ENCODE results near the gene MYO9B.

Gene MYO9B

DNA sequence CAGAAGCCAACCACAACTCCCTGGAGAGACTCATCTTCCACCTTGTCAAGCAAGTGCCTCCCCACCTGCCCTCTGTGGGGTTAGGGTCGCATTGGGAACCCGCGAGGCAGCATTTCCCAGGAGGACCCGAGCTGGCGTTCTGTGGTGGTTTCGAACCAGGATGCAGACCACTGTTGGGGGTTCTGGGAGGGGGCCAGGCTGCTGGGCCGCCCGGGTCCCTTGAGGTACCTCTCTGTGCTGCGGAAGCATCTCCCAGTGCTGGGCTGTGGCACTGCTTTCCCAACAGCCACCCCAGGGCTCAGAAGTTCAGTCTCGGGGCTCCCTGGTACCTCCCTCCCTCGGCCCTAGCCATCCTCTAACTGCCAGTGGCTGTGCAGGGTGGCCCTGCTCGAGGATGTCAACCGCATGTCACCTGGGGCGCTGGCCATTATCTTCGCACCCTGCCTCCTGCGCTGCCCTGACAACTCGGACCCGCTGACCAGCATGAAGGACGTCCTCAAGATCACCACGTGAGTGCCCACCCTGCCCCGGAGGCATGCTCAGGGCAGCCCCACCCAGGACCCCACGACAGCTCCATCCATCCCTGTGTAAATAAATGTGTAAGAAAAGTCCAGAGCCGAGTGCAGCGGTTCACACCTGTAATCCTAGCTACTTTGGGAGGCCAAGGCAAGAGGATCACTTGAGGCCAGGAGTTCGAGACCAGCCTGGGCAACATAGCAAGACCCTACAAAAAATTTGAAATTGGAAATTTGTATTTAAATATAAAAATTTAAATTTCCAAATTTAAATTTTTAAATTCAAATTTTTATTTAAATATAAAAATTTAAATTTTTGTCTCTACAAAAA lies 131.4 kb downstream of the MYO9B start:
- no peak for DNase-seq (ENCODE audit: low read depth in 2 of 2, low spot score in 1 of 2)

DNA sequence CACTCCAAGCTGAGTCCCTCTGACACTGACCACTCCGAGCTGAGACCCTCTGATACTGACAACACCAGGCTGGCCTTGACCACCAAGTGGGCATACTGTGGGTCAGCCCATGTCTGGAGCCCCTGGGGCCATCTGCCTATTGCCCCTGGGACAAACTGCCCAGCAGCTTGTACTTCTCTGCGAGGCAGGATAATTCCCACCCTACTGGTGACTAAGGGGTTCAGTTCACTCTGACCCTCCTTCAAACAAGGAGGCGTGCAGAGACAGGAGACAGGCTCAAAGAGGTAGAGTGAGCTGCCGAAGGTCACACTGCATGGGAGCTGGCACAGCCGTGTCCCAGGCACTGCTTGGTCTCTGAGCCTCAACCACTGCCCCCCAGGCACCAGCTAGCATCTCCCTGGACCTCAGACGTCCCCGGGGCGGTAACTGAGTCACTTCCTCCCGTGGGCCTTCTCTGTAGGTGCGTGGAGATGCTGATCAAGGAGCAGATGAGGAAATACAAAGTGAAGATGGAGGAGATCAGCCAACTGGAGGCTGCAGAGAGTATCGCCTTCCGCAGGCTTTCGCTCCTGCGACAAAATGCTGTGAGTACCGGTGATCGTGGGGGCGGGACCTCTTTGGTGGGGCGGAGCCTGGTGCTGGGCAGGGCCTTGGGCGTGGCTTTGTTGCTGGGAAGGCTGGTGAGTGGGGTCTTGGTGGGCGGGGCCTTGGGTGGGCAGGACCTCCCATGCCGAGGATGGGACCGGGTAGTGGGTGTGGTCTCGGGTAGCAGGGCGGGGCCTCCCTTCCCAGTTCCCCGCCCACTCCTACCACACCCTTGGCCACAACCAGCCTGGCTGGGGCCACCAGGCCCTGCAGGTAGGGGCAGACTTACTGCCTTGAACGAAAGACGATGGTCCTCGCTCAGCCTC lies 133.8 kb downstream of the MYO9B start:
- no peak for DNase-seq (ENCODE audit: low read depth in 2 of 2, low spot score in 1 of 2)

- DNase-seq (ENCODE audit: low read depth in 2 of 2, low spot score in 1 of 2) = no peak
Measured at GRCh38 chr19:17210296-17210695, 134.7 kb downstream of the MYO9B start.

DNA sequence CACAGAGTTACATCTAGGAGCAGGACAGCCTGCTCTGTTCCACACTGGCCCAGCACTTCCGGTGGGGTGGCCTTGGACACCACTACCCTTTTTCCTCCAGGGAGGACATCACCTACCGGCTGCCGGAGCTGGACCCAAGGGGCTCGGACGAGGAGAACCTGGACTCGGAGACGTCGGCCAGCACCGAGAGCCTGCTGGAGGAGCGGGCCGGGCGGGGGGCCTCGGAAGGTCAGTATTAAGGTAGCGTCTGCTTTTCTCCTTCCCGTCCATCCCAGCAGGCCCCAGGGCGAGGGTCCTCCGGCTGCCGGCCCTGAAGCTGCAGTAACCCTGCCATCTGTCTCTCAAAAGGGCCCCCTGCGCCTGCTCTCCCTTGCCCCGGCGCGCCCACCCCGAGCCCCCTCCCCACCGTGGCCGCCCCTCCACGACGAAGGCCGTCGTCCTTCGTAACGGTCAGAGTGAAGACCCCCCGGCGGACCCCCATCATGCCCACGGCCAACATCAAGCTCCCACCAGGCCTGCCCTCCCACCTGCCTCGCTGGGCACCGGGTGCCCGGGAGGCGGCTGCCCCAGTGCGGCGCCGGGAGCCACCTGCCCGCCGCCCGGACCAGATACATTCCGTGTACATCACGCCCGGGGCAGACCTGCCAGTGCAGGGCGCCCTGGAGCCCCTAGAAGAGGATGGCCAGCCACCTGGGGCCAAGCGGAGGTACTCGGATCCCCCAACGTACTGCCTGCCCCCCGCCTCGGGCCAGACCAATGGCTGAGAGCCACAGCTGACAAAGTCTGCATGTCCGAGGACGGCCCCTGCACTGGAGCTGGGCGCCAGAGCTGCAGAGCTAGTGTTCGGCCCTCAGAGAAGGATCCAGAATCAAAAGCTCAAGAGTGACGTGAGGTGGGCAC lies 136.2 kb downstream of the MYO9B start:
- no peak for DNase-seq (ENCODE audit: low read depth in 2 of 2, low spot score in 1 of 2)

DNA sequence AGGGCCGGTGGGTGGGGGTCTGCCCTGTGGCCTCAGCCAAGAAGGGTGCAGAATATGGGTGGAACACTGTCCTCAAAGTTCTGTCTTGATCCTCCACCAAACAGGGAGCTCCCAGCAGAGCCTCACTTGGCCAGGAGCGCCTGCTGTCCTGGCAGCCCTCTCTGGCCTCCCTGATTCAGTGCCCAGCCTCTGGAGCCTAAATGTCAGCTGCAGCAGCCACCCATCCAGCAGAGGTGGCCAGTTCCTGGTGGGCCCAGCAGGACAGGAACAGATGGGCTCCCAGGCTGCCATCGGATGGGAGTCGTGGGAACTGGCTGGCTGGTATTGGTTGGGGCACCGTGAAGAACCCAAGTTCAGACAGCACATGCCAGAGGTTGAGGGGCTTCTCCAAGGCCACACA lies 137.8 kb downstream of the MYO9B start:
- no peak for DNase-seq (ENCODE audit: low read depth in 2 of 2, low spot score in 1 of 2)

GRCh38 chr19:17214508-17215126 lies 139.0 kb downstream of the MYO9B start:
- no peak for DNase-seq (ENCODE audit: low read depth in 2 of 2, low spot score in 1 of 2)

GRCh38 chr19:17215127-17215971 lies 139.8 kb downstream of the MYO9B start, which contains the start of gene USE1:
USE1 (plus strand) TSS chr19:17215357; CDS start chr19:17215406, 49 bp downstream.
- peak; percentile 70 to 71 for DNase-seq (ENCODE audit: low read depth in 2 of 2, low spot score in 1 of 2)

GRCh38 chr19:17216058-17216670 lies 140.6 kb downstream of the MYO9B start:
- no peak for DNase-seq (ENCODE audit: low read depth in 2 of 2, low spot score in 1 of 2)

DNA sequence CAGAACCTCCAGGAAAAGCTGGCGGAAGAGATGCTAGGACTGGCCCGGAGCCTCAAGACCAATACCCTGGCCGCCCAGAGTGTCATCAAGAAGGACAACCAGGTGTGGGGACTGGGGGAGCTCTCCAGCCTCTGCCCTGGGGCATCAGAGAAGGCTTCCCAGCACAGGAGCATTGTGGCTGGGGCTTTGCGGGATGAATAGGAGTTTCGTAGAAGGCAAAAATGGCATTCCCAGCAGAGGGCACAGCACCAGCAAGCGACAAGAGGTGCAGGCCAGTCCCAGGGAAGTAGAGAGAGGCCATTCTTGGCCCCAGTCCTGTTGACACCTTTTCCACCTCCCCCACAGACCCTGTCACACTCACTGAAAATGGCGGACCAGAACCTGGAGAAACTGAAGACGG lies 143.7 kb downstream of the MYO9B start:
- no peak for DNase-seq (ENCODE audit: low read depth in 2 of 2, low spot score in 1 of 2)

GRCh38 chr19:17220207-17220758 lies 144.7 kb downstream of the MYO9B start:
- DNase-seq (ENCODE audit: low read depth in 2 of 2, low spot score in 1 of 2) = no peak

DNA sequence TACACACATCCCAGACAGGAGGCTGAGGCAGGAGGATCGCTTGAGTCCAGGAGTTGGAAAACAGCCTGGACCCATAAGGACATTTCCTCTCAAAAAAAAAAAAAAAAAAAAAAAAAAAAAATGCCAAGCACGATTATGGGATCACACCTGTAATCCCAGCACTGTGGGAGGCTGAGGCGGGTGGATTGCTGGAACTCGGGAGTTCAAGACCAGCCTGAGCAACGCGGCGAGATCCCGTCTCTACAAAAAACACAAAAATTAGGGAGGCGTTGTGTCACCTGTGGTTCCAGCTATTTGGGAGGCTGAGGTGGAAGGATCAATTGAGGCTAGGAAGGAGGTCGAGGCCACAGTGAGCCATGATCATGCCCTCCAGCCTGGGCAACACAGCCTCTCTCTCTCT lies 149.5 kb downstream of the MYO9B start:
- DNase-seq (ENCODE audit: low read depth in 2 of 2, low spot score in 1 of 2) = no peak

DNA sequence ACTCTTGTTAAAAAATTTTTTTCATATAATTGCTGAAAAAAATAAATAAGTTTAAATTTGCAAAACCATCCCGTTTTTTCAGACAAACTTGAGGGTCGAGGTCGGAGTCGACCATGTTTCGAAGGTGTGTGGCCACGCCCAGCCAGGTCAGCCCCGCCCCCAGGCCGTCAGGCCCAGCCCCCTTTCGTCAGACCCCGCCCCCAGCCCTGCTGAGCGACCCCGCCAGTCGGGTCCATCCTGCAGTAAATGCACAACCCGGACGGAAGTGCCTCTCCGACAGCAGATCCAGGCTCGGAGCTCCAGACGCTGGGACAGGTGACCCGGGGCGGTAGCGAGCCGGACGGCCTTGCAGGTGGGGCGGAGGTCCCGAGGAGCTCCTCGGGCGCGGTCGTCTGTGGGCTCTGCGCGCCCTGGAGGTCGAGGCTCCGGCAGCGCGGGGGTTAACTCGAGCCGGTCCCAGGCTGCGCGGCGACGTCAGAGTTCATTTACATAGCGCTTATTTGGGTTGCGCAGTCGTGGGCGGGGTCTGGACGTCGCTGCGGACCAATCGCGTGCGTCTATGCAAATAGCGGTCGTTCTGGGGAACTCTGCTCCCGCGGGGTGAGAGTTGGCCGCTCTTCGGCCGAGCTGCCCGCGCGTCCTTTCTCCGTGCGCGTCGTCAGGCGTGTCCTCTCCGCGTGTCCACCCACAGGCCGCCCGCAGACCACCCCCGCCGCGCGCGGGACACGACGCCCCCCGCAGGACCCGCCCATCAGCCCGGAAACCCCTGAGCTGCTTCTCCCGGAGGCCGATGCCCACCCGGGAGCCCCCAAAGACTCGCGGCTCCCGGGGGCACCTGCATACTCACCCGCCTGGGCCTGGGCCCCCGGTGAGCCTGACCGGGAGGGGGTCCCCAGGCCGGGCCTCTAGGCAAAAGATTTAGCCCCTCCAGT lies 150.7 kb downstream of the MYO9B start, which contains the start of gene OCEL1:
Gene OCEL1 (plus strand): TSS at position 225 of the 932 bp plus-strand sequence. CDS start 22 bp downstream, at position 247.
- DNase-seq (ENCODE audit: low read depth in 2 of 2, low spot score in 1 of 2) = peak; percentile 93 to 96

- no peak for DNase-seq (ENCODE audit: low read depth in 2 of 2, low spot score in 1 of 2)
Measured at GRCh38 chr19:17227798-17228367, 152.3 kb downstream of the MYO9B start.

DNA sequence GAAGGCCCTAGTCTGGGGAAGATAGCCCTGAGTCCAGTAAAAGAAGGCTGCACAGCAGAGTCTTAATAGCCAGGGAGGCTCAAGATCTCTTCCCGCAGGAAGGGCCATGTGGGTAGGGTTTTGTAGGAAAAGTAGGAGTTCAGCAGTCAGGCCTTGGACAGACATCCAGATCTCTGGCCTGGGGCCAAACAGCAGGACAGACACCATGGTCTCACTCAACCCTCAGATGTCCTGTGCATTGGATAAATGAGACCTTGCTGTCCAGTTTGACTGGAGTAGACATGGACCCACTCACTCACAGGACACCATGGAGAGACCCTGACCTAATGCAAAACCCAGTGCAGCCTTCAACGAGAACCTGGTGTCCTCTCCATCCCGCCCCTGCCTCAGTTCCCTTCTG lies 154.3 kb downstream of the MYO9B start:
- DNase-seq (ENCODE audit: low read depth in 2 of 2, low spot score in 1 of 2) = no peak

DNA sequence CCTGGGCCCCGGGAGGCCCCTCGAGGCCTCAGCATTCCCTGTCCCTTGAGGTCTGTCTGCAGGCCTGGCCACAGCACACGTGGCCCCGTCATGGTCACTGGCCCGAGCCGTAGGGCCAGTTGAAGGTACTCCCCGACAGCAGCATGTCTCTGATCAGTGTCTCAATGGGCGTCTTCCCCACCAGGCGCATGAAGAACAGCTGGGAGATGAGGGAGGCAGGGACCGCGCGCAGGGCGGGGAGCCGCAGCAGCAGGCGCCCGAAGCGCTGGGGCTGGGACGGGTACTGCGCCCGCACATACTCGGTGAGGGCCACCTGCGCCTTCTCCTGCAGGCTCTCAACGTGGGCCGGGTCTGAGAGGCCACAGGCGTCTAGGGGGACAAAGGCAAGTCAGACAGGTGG lies 156.7 kb downstream of the MYO9B start:
- DNase-seq (ENCODE audit: low read depth in 2 of 2, low spot score in 1 of 2) = no peak

GRCh38 chr19:17234911-17235299 lies 159.3 kb downstream of the MYO9B start:
- peak in 1 of 2 donors; percentile 36 for DNase-seq (ENCODE audit: low read depth in 2 of 2, low spot score in 1 of 2)

GRCh38 chr19:17235300-17235970 lies 159.9 kb downstream of the MYO9B start:
- DNase-seq (ENCODE audit: low read depth in 2 of 2, low spot score in 1 of 2) = peak in 1 of 2 donors; percentile 53
